ENCODE data around the gene CDC14A.

Gene CDC14A

DNA sequence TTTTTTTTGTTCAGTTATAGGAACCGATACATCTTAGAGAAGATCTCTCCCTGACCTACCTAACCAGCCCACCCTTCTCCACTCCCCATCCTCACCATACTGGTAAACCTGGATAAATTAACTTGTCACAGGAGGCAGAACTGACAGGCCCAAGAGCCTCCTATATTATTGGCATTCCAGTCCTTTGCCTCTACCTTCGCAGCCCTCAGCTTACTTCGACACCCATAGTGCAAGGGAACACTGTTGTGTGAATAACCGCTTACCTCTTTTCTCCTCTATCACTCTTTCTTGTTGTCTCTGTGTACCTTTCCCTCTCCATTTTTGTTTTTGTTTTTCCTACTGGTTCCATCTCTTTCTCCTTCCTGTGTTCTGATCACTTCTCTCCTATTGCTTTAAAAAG is 58.7 kb downstream of the CDC14A start:
- no peak for DNase-seq

GRCh38 chr1:100411574-100411973 is 59.3 kb downstream of the CDC14A start:
- no peak for DNase-seq

GRCh38 chr1:100413035-100413434 is 60.7 kb downstream of the CDC14A start:
- no peak for DNase-seq

- DNase-seq = no peak
Measured at GRCh38 chr1:100414693-100415497, 62.6 kb downstream of the CDC14A start.

DNA sequence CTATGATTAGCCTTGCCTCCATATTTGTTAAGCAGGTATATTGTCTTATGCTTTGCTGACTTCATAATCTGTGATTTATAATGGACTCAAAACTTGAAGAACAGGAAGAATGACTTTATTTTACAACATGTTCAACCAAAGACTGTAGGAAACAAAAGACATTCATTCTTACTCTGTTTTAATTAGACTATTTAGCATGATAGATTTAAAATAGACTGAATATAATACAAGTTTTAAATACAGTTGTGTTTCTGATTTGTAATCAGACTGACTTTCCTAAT is 63.1 kb downstream of the CDC14A start:
- no peak for DNase-seq

GRCh38 chr1:100419072-100419471 is 66.8 kb downstream of the CDC14A start:
- DNase-seq = no peak

GRCh38 chr1:100422065-100422464 is 69.8 kb downstream of the CDC14A start:
- DNase-seq = no peak

- no peak for DNase-seq
Measured at GRCh38 chr1:100423832-100424337, 71.6 kb downstream of the CDC14A start.

GRCh38 chr1:100428160-100428559 is 75.9 kb downstream of the CDC14A start:
- no peak for DNase-seq

DNA sequence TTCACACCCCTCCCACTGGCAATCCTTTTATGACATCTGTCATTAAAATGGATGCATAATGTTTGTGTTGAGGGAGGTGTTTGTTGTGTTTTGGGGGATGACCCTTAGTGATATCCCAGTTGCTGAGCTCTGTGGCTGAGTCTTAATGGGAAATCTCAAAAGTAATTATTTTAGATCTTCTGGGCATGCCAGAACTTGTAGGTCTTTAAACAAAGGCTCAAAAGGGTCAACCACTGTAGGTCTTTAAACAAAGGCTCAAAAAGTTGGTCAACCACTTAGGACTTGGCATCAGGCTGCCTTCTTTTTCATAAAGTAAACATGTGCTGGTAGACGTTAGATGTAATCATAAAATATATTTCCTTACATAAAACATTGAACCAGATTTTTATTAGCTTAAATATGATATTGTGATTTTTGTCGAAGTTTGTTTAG is 78.0 kb downstream of the CDC14A start:
- DNase-seq = no peak

GRCh38 chr1:100431954-100432353 is 79.6 kb downstream of the CDC14A start:
- no peak for DNase-seq

- DNase-seq = no peak
Measured at GRCh38 chr1:100433563-100433962, 81.3 kb downstream of the CDC14A start.

- DNase-seq = no peak
Measured at GRCh38 chr1:100434831-100435230, 82.5 kb downstream of the CDC14A start.

DNA sequence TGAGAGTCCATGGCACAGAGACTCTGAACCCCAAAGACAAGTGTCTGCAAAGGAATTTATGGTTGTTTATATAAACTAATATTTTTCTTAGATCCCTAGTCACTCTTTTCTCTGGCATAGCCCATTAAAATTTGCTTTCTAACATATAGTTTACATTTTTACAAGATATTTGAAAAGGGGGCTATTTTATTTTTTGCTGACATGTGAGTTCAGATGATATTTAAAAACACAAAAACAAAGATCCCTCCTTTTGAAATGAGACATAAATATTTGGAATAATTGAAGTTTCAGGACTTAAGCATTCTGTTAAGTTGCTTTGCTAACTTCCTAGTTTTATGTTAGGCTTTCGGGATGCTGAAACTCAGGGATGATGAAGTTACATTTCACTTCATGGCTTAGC is 86.1 kb downstream of the CDC14A start:
- DNase-seq = no peak

DNA sequence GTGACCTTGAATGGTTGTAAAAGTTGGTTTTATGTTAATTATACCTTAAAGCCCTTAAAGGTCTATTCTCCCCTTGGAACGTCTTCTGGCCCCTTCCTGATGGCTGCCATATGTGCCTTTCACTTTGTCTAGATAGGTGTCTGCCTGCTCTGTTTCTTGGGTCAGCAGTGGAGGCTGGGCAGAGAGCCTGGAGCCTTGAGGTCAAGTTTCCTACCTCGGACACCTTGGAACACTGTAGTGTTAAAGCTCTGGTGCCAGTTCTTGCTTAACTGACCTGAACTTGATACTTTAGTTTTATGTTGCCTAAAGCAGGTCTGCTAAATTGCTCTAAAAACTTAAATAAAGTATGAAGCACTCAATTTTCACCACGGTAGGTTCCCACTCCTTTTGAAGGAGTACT is 86.5 kb downstream of the CDC14A start:
- DNase-seq = no peak

GRCh38 chr1:100440075-100440809 is 87.9 kb downstream of the CDC14A start:
- DNase-seq = peak in 1 of 2 donors; percentile 51

GRCh38 chr1:100441146-100441545 is 88.8 kb downstream of the CDC14A start:
- DNase-seq = no peak

DNA sequence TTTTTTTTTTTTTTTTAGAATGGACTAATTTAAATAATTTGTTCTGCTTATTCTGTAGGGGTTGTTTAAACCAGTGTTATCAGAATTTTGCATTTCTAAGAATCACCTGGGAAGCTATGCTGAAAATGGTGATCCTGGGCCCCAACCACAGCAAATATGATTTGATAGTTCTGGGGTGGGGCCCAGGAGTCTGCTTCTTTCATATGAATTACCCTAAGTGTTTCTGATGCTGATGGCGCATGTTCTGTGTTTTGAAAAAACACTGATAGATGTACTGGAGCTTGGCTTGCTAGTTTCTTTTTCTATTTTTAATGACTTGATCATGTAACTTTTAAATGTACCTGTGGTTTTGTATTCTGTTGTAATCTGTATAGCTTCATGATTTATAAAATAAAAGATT is 89.3 kb downstream of the CDC14A start:
- DNase-seq = no peak

DNA sequence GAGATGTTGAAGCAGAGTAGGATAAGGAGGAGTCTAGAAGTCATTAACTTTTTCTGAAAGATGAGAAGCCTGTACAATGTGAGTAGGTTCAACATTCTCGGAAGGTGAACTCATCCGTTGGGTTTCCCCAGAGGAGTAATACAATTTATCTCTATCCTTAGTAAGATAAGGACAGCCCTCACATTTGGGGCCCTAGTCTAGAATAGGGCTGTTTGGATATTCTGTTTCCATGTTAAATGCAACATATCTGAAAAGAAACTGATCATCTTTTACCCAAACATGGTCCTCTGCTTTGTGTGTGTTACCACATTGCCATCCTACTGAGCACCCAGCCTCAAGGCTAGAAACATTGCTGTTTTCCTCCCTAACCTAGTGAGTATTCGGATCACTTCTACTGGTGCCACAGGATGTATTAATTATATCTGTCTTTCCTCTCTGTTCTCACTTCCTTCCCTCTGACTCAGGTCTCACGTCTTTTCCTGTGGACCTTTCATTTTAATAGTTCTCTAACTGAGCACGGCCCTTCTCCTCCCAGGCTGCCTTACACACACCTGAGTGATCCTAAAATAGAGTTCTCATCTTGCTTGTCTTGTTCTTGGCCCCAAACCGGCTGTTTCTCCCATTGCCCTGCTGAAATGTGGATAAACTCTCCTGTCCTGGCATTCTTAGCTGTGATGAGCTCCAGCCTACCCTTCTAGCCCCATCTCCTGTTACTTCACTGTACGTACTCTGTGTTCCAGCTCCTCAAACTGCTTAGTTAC is 91.7 kb downstream of the CDC14A start:
- peak in 1 of 2 donors; percentile 38 for DNase-seq

DNA sequence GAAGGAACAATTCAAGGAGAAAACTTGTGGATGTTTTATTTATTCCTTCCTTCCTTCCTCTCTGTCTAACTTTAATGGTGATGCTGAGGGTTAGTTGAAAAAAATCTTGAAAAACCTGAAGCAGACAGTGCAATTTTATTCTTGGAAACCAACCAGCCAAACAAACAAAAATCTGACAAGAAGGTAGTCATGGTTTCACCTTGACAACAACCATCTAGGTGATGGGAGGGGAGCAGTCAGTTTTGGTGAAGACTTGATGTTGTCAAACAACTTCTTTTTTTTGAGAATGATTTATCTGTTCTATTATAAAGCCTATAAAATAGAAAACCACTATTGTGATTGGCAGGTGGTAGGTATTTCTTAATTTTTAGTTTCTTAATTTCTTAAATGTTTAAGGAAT is 93.3 kb downstream of the CDC14A start:
- no peak for DNase-seq

- no peak for DNase-seq
Measured at GRCh38 chr1:100448366-100448765, 96.1 kb downstream of the CDC14A start.

GRCh38 chr1:100449477-100449876 is 97.2 kb downstream of the CDC14A start:
- no peak for DNase-seq

GRCh38 chr1:100452641-100453040 is 100.3 kb downstream of the CDC14A start:
- no peak for DNase-seq

Measured in bone marrow (tissue), 2 donors.